ENCODE data around the gene NLGN1.
"Not testable (repeated sequence)": the region's sequence is repeated elsewhere in the genome, so short reads cannot be mapped to it uniquely, and the experiment has no call there.

NLGN1 gene

GRCh38 chr3:174156200-174156599 lies 758.7 kb downstream of the NLGN1 start:
- no peak for DNase-seq

- no peak for DNase-seq
These were observed 761.1 kb downstream of the NLGN1 start for GRCh38 chr3:174158674-174159073.

GRCh38 chr3:174159604-174160003 lies 762.1 kb downstream of the NLGN1 start:
- DNase-seq: no peak

GRCh38 chr3:174162550-174162949 lies 765.0 kb downstream of the NLGN1 start:
- DNase-seq: no peak

GRCh38 chr3:174168026-174168425 lies 770.5 kb downstream of the NLGN1 start:
- DNase-seq: no peak

GRCh38 chr3:174168538-174169254 lies 771.2 kb downstream of the NLGN1 start:
- no peak for DNase-seq

GRCh38 chr3:174169736-174170135 lies 772.2 kb downstream of the NLGN1 start:
- no peak for DNase-seq

GRCh38 chr3:174170248-174170647 lies 772.7 kb downstream of the NLGN1 start:
- DNase-seq: no peak

- DNase-seq: no peak
These were observed 788.9 kb downstream of the NLGN1 start for GRCh38 chr3:174186377-174186989.

- DNase-seq: no peak
These were observed 793.8 kb downstream of the NLGN1 start for GRCh38 chr3:174191380-174191779.

GRCh38 chr3:174191895-174192294 lies 794.4 kb downstream of the NLGN1 start:
- DNase-seq: no peak

GRCh38 chr3:174192471-174192870 lies 794.9 kb downstream of the NLGN1 start:
- no peak for DNase-seq

- no peak for DNase-seq
These were observed 796.1 kb downstream of the NLGN1 start for GRCh38 chr3:174193604-174194003.

GRCh38 chr3:174197416-174197815 lies 799.9 kb downstream of the NLGN1 start:
- no peak for DNase-seq

- no peak for DNase-seq
These were observed 800.7 kb downstream of the NLGN1 start for GRCh38 chr3:174198199-174198598.

GRCh38 chr3:174199696-174200095 lies 802.2 kb downstream of the NLGN1 start:
- DNase-seq: no peak

- peak in 1 of 51 donors; percentile 31 for DNase-seq
These were observed 804.6 kb downstream of the NLGN1 start for GRCh38 chr3:174202116-174202515.

- DNase-seq: peak in 1 of 51 donors; percentile 48
These were observed 805.0 kb downstream of the NLGN1 start for GRCh38 chr3:174202561-174202960.

- peak in 1 of 51 donors; percentile 16 for DNase-seq
These were observed 807.2 kb downstream of the NLGN1 start for GRCh38 chr3:174204765-174205164.

- no peak for DNase-seq
These were observed 809.2 kb downstream of the NLGN1 start for GRCh38 chr3:174206607-174207192.

GRCh38 chr3:174208161-174208560 lies 810.6 kb downstream of the NLGN1 start:
- DNase-seq: no peak

GRCh38 chr3:174211896-174212295 lies 814.4 kb downstream of the NLGN1 start:
- not testable (repeated sequence) for DNase-seq

- DNase-seq: no peak
These were observed 817.9 kb downstream of the NLGN1 start for GRCh38 chr3:174215456-174215855.

All from hypothalamus (tissue), 51 donors.